ENCODE measurements around the gene FCRL1.

FCRL1 gene

GRCh38 chr1:157799996-157800395, 19.9 kb downstream of the FCRL1 start:
- no peak for DNase-seq

DNA sequence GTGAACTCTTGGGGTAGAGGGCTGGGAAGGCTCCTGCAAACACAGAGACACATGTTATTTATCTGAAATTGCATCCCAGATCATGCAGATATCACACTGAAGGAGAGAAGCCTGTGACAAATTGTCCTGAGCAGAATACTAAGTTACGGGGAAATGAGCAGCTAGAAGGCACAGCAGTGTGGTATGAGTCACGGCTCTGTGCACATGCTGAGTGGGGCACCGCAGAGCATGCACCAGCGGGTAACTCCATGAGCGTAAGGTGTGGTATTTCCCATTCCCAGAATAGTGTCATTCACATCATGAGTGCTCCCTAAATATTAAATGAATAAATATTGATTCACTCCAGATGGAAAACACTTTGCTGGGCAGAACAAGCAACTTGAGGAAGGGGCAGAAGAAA, 21.7 kb downstream of the FCRL1 start:
- no peak for DNase-seq

GRCh38 chr1:157785248-157785647, 34.7 kb downstream of the FCRL1 start:
- no peak for DNase-seq

DNA sequence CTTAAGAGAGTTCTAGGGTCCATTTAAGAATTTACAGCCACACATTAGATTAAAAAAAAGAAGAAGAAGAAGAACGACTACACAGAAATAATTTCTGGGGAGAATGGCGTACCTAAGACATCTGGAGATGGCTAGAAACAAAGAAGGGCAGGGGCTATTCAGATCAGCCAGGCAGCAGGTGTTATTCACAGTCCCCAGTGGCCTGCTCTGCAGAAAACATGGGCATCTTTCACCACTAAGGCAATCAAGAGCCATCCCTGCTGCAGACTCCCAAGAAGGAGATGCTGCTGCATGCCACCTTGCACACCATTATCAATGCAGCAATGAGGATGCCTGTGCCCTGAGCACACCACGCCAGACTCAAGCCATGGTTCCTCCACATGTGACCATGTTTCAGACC, 35.1 kb downstream of the FCRL1 start:
- DNase-seq: no peak

DNA sequence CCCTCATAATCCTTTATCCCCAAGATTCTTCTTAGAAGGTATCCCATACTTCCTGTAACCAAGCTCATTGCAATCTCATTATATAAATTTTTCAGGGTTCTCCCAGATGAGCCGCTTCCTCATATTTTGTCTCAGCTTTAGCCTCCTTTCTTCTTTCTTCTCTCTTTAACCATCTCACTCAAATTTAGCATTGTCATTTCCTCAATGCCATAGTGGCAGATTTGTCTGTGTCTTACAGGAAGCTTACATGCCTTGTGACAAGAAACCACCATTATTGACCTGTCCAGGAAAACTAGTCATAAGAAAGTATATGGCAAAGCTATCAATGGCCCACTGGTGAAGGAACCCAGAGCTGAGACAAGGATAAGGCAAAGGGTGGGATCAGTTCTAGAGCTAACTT, 37.0 kb downstream of the FCRL1 start:
- no peak for DNase-seq

GRCh38 chr1:157781048-157781447, 38.9 kb downstream of the FCRL1 start:
- DNase-seq: no peak

DNA sequence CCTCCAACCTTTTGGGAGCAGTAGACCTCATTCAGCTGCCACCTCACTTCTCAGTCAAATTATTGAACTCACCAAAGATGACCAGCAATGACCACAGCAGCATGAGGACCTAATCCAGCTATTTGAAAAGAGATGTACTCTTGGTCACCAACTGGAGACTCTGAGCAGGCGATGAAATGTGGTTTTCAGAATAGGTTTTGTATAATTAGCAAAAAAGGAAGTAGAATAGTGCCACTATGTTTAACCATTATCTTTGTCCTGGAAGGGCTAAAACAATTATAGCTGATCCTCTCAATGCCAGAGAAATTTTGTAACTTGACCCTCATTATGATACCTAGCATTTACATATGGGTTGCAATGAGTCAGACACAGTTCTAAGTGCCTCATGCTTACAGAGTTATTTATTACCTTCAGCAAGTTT, 42.9 kb downstream of the FCRL1 start, which contains the start of gene FCRL2:
Gene FCRL2 (minus strand): TSS at position 162 of the 421 bp plus-strand sequence. CDS start 59 bp downstream, at position 103.
- no peak for DNase-seq

- no peak for DNase-seq
Observed at GRCh38 chr1:157775101-157775870, 44.6 kb downstream of the FCRL1 start.

GRCh38 chr1:157774412-157774811, 45.5 kb downstream of the FCRL1 start:
- DNase-seq: no peak

DNA sequence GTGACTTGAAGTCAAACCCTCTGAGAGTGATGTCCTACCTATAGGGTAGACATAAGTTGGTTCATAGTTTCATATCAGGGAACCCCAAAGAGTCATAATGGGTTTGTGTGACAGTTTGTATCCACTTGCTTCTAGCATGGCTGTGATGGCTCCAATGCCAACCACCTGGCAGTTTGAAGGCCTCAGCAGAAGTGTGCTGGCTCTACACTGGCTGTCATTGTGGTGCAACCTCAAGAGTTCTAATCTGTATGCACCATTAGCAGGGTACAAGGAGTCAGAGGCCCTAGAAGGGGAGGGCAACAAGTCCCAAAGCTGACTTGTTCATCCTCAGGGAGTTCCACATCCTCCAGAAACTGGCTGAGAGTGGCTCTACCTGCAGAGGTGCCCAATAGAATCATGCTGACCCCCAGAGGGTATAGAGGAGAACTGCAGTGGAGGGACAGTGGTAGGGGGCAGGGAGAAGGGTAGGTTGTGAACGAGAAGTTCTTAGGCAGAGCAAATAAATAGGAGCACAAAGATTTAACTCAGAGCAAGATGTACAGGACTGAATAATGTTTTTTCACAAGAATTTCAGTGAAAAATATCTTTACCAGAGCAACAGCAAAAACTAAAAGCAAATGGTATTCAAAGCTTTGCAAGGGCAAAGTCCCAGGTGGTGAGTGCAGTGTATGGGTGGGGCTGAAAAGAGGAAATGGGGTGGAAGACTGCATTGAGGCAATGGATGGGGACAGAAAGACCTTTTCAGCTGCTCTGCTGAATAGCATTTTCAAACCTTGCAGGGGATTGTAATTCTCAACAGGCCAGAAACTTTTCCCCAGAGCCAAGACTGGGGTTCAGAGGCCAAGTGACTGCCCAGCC, 46.2 kb downstream of the FCRL1 start:
- peak; percentile 14 for DNase-seq

DNA sequence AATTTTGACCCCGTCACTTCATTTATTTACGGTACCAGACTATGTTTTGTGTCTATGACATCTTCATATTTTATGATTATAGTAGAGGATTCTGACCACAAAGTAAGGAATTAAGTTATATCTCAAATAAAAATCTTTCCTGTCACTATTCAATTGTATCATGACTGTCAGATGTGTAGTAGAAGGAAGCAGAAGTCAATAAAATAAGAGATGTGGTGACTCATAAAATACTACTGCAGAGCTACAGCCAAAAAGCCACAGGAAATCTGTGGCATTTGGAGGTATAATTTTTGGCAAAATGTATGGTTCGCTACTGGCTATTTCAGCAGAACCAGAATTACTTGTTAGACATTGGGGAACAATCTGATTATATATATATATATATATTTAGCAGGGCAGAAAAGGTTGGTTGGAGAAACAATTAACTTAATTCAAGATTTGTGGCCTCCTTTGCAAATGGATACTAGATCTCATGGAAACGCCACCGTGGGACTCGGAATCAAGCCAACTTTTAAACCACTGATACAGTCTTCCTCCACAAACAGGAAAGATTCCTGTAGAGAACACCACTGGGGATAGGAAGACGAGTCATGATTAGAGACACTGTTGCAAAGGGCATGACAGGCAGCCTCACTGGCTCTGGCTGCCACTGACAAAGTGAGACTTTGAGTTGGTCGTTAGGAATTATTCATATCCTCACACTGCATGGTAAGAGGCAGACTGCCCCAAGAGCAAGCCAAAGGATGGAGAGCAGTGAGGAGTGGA, 48.1 kb downstream of the FCRL1 start:
- DNase-seq: no peak

DNA sequence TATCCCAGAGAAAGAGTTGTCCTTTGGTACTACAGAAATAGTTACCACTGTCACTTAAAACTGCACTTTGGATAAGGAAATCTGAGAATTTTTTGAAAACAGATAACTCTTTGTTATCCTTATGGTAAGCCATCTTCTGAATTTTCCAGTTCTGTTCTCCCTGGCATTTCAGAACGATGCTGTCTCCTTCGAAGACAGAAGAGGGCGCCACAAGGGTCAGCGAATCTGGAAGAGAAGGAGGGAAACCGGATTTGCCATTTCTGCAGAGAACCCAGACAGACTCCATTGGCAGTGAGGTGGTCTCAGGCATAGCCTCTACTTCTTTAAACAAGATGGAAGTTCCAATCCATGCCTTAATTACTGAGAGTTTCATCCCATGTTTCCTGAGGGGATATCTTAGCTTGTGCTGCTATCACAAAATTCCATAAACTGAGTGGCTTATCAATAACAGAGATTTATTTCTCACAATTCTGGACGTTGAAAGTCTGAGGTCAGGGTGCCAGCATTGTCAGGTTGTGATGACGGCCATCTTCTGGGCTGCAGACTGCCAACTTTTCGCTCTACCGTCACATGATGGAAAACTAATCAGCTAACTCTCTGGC, 49.4 kb downstream of the FCRL1 start:
- DNase-seq: no peak

DNA sequence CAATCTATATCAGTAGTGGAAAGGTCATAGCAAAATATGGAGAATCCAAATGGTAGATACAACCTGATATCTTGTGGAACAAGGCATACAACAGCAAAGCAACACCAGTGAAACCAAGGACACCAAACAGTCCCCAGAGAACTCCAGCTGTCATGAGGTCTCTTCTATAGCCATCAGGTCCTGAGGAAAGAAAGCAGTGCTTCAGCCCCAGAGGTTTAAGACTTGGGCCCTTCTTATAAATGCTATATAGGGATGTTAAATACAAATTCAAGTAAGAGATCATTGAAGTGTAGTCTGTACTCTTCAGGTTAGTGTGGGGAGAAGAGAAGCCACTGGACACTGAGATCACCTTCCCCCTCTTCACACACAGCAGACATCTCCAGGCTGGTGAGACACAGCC, 53.1 kb downstream of the FCRL1 start:
- no peak for DNase-seq

DNA sequence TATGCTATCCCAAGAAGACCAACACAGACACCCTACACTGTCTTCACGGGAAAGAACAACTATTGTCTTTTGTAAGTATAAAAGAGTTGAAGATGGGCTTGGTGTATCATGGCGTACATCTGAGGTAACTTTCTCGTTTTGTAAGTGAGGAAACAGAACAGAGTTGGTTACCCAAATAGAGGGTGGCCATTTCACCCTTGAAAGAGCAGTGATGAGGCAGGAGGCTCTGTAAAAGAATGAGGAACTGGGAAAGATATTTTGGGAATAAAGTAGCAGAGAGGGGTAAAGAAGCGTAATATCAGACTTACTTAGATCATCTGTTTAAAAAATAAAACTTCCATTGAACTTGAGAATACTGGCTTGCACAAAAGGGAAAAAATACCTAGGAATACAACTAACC, 61.9 kb downstream of the FCRL1 start:
- DNase-seq: no peak

GRCh38 chr1:157753611-157754010, 66.3 kb downstream of the FCRL1 start:
- DNase-seq: no peak

DNA sequence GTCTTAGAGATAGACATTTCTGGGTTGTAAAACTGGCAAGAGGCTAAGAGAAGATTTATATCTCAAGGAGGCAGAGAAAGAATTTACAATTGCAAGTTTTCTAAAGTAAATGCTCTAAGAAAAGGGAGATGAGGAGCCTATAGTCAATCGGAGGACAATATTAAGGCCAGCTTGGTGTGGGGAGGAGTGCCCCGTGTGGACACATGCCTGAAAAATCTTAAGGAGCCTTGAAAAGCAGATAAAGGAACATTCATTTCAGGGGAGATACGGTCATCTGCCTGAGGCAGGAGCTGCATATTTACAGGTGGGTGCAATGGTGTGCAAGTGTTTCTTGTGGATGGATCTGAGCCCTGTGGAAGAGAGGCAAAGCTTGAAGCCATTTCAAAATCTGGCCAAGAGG, 68.6 kb downstream of the FCRL1 start:
- DNase-seq: no peak

DNA sequence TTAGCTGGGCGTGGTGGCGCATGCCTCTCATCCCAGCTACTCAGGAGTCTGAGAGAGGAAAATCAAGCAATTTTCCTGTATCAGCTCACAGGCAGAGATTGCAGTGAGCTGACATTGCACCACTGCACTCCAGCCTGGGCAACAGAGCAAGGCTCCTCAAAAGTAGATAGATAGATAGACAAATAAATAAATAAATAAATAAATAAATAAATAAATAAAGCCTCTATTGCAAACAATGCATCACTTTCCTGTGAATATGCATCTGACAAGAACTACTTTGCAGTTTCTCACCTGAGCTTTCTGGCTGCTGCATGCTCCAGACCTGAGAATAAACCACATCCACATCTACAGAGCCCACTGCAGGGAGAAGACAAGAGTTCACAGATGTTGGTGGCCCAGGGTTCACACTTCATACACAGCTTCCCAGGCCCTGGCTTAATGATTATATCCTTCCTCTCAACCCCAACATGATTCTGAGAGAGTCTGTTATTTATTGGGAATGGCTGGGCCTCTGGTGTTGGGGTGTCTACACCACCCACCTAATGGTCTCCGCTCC, 71.6 kb downstream of the FCRL1 start:
- no peak for DNase-seq

All from activated CD4-positive, alpha-beta T cell treated with anti-CD3 and anti-CD28 coated beads, Interleukin-2, Interleukin-6, amounts not matched to agents 100 ng/mL and 50 ng/mL, durations not matched to agents 16 hours and 8 hours (primary cell).